Activated CD4-positive, alpha-beta T cell treated with anti-CD3 and anti-CD28 coated beads, Interleukin-2, Interleukin-6, amounts not matched to agents 100 ng/mL and 50 ng/mL, durations not matched to agents 16 hours and 8 hours (primary cell): ENCODE measurements around the gene PROZ.
"Not testable (repeated sequence)": the region's sequence is repeated elsewhere in the genome, so short reads cannot be mapped to it uniquely, and the experiment has no call there.

Source experiments
- DNase-seq: peaks from one replicate; pipeline ENCODE4 v3.0.0-alpha.2; 2020

Gene PROZ, protein sequence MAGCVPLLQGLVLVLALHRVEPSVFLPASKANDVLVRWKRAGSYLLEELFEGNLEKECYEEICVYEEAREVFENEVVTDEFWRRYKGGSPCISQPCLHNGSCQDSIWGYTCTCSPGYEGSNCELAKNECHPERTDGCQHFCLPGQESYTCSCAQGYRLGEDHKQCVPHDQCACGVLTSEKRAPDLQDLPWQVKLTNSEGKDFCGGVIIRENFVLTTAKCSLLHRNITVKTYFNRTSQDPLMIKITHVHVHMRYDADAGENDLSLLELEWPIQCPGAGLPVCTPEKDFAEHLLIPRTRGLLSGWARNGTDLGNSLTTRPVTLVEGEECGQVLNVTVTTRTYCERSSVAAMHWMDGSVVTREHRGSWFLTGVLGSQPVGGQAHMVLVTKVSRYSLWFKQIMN

GRCh38 chr13:113157929-113158747, at the start of gene PROZ:
Gene PROZ (plus strand): TSS chr13:113158648. CDS start chr13:113158661, 13 bp downstream.
- DNase-seq = no peak

GRCh38 chr13:113109151-113110047, 49.0 kb upstream of the PROZ start:
- no peak for DNase-seq

GRCh38 chr13:113110048-113110851, 48.2 kb upstream of the PROZ start:
- DNase-seq = no peak

DNA sequence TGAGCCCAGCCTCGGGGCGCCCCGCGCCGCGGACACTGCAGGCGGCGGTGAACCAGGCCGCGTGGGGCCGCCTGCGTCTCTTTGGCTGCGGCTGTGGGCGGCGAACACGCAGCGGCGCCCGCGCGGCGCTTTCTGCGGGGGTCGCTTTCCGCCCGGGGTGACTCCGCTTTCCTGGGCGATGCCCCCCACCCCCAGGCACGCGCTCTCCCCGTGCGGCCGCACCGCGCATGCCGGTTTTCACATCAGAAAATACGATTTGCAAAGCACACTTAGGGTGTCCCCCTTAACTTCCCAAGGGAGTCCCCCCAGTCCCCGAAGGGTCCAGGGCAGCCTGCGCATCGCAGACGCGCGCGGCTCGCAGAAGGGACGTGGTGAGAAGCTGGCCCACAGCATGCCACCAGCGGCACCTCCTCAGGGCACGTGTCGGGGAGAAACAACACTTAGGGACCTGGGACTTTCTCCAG, 47.6 kb upstream of the PROZ start:
- DNase-seq = no peak

DNA sequence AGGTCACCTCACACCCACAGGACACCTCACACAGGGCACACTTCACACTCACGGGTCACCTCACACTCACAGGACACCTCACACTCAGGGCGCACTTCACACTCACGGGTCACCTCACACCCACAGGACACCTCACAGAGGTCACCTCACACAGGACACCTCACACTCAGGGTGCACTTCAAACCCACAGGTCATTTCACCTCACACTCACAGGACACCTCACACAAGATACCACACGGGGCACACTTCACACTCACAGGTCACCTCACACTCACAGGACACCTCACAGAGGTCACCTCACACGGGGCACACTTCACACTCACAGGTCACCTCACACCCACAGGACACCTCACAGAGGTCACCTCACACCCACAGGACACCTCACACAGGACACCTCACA, 46.6 kb upstream of the PROZ start:
- not testable (repeated sequence) for DNase-seq

- DNase-seq = not testable (repeated sequence)
Measured at GRCh38 chr13:113112475-113112874, 46.0 kb upstream of the PROZ start.

DNA sequence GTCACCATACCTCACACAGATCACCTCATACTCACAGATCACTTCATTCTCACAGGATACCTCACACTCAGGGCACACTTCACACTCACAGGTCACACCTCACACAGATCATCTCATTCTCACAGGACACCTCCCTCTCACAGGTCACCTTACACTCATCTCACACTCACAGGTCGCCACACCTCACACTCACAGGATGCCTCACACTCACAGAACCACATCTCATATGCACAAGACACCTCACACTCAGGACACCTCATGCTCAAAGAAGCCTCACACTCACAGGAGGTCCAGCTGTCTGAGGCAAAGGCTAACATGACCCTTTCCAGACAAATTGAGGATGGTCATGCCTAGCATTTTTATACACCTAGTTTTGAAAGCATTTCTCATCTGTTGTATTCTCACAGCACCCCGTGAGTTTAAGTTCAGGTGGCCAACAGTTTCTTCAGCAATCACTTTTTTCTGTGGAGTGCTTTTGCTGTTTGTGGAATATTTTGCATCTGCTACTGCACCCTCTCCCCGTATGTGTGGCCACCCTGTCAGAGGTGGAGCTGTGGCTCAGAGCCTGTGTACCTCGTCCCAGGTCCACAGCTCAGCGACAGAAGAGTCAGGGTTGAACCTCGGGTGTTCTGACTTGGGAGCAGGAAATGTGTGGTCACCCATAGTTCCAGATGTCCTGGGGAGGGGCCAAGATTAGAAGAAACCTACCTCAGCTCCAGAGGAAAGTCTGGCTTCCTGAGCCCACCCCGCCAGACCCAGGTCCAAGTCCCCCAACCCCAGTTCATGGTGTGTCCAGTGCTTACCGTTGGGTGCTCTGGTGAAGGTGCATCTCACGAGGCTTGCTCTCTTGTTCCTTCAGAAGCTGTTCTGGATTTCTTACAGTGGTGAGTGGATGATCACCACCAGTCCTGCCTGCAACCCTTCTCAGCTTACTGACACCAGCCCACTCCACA, 45.3 kb upstream of the PROZ start:
- no peak for DNase-seq

DNA sequence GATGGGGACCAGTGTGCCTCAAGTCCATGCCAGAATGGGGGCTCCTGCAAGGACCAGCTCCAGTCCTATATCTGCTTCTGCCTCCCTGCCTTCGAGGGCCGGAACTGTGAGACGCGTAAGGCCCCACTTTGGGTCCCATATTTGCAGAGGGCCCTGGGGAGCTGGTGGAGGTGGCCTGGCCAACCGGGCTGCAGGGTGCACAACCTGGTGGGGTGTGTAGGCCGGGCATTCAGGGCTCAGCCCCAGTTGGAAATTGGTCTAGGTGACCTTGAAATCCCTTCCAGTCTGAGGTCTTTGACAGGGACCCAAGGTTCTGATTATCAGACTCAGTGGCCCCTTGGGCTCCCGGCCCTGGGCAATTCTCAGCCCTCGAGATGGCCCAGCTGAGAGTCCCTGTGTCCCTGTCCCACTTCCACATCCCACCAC, 44.6 kb upstream of the PROZ start:
- no peak for DNase-seq

GRCh38 chr13:113114511-113115362, 43.7 kb upstream of the PROZ start:
- no peak for DNase-seq

DNA sequence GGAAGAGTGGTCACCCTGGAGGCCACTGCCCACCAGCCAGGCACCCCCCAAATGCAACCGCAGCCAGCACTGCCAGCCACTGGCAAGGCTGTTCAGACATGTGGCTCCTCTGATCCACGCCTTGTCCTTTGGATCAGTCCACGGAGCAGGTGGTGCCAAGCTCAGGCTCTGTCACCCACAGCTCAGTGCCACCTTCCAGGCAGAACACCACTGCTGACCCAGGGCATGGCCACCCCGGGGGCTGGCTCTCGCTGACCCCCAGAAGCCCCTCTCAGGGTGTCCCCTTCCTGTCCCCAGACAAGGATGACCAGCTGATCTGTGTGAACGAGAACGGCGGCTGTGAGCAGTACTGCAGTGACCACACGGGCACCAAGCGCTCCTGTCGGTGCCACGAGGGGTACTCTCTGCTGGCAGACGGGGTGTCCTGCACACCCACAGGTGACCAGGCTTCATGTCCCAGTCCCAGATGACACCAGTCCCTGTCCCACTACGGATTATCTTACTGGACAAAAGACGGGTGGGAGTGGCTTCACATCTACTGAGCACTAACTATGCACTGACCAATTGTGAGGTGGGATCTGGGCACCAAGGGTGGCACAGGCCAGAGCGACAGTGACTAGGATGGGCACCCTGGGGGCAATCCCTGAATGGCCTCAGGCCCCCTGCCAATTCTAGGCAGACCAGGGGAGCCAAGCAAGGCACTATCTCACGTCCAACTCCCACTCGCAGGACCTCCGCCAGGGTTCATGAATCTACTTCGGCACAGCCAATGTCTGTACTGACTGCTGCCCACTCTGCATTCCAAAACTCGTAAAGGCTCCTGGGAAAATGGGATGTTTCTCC, 42.9 kb upstream of the PROZ start:
- no peak for DNase-seq

DNA sequence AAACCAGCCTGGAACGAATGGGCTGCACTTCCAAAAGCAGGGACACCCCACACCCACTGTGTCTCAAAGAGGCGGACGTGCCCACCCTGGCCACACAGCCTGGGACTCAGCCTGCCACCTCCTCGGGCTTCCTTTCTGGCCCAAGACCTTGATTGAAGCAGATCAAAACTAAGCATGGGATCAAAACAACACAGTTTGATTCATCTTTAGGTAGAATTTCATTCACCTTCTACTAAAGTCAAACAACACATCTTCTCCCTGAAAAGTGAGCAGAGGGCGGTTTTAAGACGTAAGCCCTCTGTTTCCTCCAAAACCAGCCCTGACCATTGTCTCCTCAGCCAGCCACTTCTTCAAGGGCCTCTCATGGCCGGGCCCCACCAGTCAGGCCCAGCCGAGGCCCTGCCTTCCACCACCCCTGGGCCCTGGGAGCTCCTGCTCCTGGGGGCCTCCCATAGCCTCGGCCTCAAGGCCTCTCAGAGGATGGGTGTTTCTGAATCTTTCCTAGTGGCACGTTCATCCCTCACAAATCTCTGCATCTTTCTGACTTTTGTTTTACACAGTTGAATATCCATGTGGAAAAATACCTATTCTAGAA, 42.1 kb upstream of the PROZ start:
- DNase-seq = no peak

- no peak for DNase-seq
Measured at GRCh38 chr13:113116871-113117271, 41.6 kb upstream of the PROZ start.

GRCh38 chr13:113117335-113117872, 41.0 kb upstream of the PROZ start:
- no peak for DNase-seq

DNA sequence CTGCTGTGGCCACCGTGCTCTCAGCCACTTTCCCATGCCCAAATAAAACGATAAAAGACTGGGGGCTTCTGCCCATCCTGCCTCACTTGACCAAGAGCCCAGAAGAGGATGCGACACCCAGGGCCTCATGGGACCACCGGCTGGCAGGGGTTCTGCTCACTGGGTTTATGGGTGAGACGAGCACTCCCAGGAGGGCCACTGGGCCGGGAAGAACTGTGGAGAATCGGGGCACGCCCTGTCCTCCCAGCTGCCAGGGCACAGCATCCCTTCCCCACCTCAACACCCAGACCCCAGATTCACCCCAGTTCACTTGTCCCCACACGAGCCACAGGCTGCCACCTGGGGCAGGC, 40.6 kb upstream of the PROZ start:
- DNase-seq = no peak

GRCh38 chr13:113118261-113119021, 40.0 kb upstream of the PROZ start:
- no peak for DNase-seq

DNA sequence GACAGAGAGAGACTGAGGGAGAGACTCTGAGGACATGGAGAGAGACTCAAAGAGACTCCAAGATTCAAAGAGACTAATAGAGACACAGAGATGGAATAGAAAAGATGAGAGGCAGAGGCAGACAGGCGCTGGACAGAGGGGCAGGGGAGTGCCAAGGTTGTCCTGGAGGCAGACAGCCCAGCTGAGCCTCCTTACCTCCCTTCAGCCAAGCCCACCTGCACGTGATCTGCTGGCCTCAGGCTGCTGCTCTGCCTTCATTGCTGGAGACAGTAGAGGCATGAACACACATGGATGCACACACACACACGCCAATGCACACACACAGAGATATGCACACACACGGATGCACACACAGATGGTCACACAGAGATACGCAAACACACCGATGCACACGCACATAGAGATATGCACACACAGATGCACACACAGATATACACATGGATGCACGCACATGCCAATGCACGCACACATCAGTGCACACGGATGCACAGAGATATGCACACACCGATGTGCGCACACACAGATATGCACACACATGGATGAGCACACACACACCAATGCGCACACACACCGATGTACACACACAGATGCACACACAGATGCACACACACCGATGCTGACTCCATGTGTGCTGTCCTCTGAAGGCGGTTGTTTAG, 39.2 kb upstream of the PROZ start:
- DNase-seq = no peak

DNA sequence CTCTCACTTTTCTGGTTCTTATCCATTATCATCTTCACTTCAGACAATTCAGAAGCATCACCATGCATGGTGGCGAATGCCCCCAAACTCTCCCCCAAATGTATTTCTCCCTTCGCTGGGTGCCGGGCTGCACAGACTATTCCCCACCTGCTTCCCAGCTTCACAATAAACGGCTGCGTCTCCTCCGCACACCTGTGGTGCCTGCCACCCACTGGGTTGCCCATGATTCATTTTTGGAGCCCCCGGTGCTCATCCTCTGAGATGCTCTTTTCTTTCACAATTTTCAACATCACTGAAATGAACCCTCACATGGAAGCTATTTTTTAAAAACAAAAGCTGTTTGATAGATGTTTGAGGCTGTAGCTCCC, 38.6 kb upstream of the PROZ start:
- DNase-seq = no peak
